Colonic mucosa (tissue), 4 donors: ENCODE measurements around the gene CADPS. TPM values are rescaled to one million over a fixed set of nuclear protein-coding genes. Genes with fewer than 3 reads are reported as not detected.

Experiments
- DNase-seq: peaks from one replicate; pipeline ENCODE4 v3.0.0-alpha.2; 2020
- H3K27ac ChIP-seq: fragments of 200-600 bp; one replicate; pipeline ENCODE4 v1.8.0; 2021
- H3K27me3 ChIP-seq: fragments of 200-600 bp; one replicate; pipeline ENCODE4 v1.8.0; 2021
- H3K36me3 ChIP-seq: fragments of 200-600 bp; one replicate; pipeline ENCODE4 v1.8.0; 2021
- H3K4me1 ChIP-seq: fragments of 200-600 bp; one replicate; pipeline ENCODE4 v1.8.0; 2021; ENCODE audit warnings: mild to moderate bottlenecking
- H3K4me3 ChIP-seq: fragments of 200-600 bp; one replicate; pipeline ENCODE4 v1.8.0; 2021
- H3K9ac ChIP-seq, 2 donors: one replicate each; pipeline ENCODE4 v1.7.0; 2013; ENCODE audit warnings: control low read depth in 2 of 2, low read depth in 2 of 2, low read length in 2 of 2
- H3K9me3 ChIP-seq: fragments of 200-600 bp; one replicate; pipeline ENCODE4 v1.8.0; 2021
- CTCF ChIP-seq: fragments of 200-600 bp; IDR thresholded peaks from one replicate; pipeline ENCODE4 v1.8.0; 2022; ENCODE audit warnings: antibody characterized with exemption, mild to moderate bottlenecking
- intact Hi-C: fragments of 100-400 bp; cut with DNase I; formaldehyde crosslinking; loops from one replicate; pipeline ENCODE4 v1.14.1; 2022
- total RNA-seq, 2 donors: library from RNA; stranded (reverse); fragmentation: NEBNext Ultra II Directional in 1 of 2; extraction: Animal tissue kit (Norgen Biotek cat#: 25700) in 1 of 2; gene quantifications; one replicate each; pipeline ENCODE4 v1.2.1, GENCODE V29; 2021
- donor health status: healthy.
- donor health status: DM: no; HTN: no; CAD: no.
- donor health status: DM: no; HTN: no; CAD: no.

CADPS gene
- total RNA-seq, 2 donors from 2014 or later: 2.9 to 6.1 TPM

DNA sequence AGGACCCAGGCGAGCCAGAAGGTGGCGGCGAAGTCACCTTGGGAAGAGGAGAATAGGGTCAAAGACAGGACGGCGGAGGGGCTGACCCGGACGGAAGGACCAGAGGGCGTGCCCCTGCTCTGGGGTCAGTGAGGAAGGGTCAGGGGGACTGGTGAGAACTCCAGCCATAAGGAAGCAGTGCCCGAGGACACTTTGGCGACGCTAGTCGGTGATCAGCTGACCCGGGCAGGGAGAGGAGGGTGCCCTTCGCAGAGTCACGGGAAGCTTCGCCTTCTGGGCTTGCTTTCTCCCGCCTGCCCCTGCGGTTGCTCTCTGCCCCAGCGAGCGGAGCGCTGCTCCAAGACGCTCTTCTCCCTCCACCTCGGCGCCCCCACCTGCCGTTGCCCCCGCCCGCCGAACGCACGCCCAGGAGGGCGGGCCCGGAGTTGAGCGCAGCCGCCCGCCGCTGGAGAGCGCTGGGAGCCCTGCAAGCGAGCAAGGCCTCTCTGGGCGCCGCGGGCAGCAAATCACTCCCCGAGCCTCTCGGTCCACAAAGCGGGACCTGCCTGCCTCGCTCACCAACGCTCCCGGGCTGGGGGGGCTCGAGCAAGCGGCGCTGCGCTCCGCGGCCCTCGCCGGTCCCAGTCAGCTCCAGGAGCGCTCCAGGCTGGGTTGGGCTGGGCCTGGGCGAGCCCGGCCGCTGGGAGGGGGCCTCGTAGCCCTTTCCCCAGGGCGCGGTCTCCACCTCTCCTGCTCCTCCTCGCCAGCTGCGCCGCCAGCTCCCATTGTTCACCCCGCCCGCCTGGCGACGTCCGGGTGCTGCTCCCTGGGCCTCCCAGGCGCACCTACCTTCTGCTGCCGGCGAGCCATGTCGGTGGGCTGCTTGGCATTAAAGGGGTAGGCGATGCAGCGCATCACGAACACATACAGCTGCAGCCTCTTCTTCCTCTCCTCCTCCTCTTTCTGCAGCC lies 1.2 kb downstream of the CADPS start:
- peak; percentile 67 for DNase-seq
- peak overlapping the region; percentile 9 to 50 for H3K9ac ChIP-seq
- no peaks in the 10 kb centered on the region for H3K9me3 ChIP-seq
- no peak for TF ChIP-seq CTCF
- peaks cover 10% of the 10 kb centered on the region for H3K27me3 ChIP-seq
- H3K4me3 ChIP-seq: peak overlapping the region; percentile 50
- no peak overlapping the region for H3K27ac ChIP-seq
- intact Hi-C loops: no loop called here
- H3K36me3 ChIP-seq: no peaks in the 10 kb centered on the region
- no peaks in the 10 kb centered on the region for H3K4me1 ChIP-seq

DNA sequence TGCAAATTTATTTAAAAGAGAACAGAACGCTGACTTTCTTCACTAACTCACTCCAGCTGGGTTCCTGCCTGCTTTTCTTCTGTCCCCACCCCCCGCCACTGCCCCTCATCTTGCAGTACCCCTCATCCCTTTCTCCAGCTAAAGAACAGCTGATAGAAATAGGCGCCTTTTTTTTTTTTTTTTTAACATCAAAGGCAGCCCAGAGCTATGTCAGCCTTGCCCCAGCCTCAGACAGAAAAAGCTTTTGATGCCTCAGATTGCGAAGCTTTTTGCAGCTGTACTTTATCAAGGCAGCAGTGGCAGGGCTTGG lies 1.8 kb downstream of the CADPS start:
- no peaks in the 10 kb centered on the region for H3K36me3 ChIP-seq
- DNase-seq: no peak
- no peaks in the 10 kb centered on the region for H3K9me3 ChIP-seq
- no peak overlapping the region for H3K27ac ChIP-seq
- H3K27me3 ChIP-seq: peaks cover 10% of the 10 kb centered on the region
- peak overlapping the region; percentile 50 for H3K4me3 ChIP-seq
- peak overlapping the region in 1 of 2 donors; percentile 9 for H3K9ac ChIP-seq
- no peaks in the 10 kb centered on the region for H3K4me1 ChIP-seq
- TF ChIP-seq CTCF: no peak
- intact Hi-C loops: no loop called here

DNA sequence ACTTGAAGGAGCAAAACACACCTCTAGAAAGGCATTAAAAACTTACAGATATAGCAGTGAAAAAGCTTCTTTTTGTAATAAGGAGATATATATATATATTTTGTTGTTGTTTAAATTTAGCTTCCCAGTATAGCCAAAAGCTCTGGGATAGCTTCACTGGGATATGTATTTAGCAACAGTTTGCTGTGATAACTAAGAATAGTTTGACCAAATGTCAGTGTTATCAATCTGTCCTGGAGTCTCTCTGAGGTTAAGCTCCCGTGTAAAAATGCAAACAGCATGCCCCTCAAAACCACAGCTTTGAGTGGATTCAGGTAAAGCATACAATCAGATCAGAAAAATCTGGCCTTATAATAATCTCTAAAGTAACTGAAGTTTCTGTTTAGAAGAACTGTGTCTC lies 2.9 kb downstream of the CADPS start:
- Histone ChIP-seq H3K9me3 (no peaks in the 10 kb centered on the region), H3K4me1 (no peaks in the 10 kb centered on the region), H3K9ac (no peak overlapping the region), H3K27me3 (peaks cover 10% of the 10 kb centered on the region), H3K36me3 (no peaks in the 10 kb centered on the region), H3K27ac (no peak overlapping the region), H3K4me3 (no peak overlapping the region)
- no peak for TF ChIP-seq CTCF
- DNase-seq: no peak
- intact Hi-C loops: no loop called here

GRCh38 chr3:62870321-62870720 lies 4.9 kb downstream of the CADPS start:
- no peak overlapping the region for H3K27ac ChIP-seq
- no peaks in the 10 kb centered on the region for H3K9me3 ChIP-seq
- H3K4me3 ChIP-seq: no peak overlapping the region
- H3K27me3 ChIP-seq: peaks cover 6% of the 10 kb centered on the region
- intact Hi-C loops: no loop called here
- no peak for DNase-seq
- H3K9ac ChIP-seq: no peak overlapping the region
- H3K4me1 ChIP-seq: no peaks in the 10 kb centered on the region
- no peak for TF ChIP-seq CTCF
- no peaks in the 10 kb centered on the region for H3K36me3 ChIP-seq

DNA sequence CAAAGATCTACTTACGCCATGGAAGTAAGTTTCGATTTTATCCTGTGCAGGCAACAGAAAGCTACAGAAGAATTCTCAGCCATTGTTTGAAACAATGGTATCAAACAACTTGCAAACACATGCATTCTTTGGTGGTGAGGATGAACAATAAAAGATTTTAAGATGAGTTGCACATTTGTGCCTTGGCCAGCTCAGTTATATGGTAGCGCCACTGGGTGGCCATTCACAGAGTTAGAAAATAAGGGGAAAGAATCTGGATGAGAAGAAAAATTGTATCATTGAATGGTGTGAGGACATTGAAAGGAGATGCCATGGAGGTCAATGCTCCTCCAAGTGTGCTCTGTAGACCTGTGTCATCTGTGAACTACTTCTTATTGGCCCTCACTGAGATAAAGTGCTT lies 11.6 kb downstream of the CADPS start:
- TF ChIP-seq CTCF: no peak
- intact Hi-C loops: loop anchor here (10.0 kb wide), 1 partner anchor 199 kb away; no protein-coding TSS in a partner anchor
- H3K9me3 ChIP-seq: no peaks in the 10 kb centered on the region
- H3K9ac ChIP-seq: no peak overlapping the region
- no peaks in the 10 kb centered on the region for H3K36me3 ChIP-seq
- no peaks in the 10 kb centered on the region for H3K27me3 ChIP-seq
- no peaks in the 10 kb centered on the region for H3K4me1 ChIP-seq
- no peak overlapping the region for H3K27ac ChIP-seq
- no peak for DNase-seq
- H3K4me3 ChIP-seq: no peak overlapping the region
